Ascending aorta (tissue), 2 donors: Measurements from ENCODE around the gene CAMK4. TPM values are rescaled to one million over a fixed set of nuclear protein-coding genes. Genes with fewer than 3 reads are reported as not detected.

Experiments
- DNase-seq, 2 donors: peaks; one replicate each; pipeline ENCODE4 v3.0.0-alpha.2; 2019; ENCODE audit warnings: low spot score in 2 of 2
- H3K27ac ChIP-seq, 2 donors: fragments of 200-600 bp; sonication (generic); one replicate each; pipeline ENCODE4 v1.5.1; 2016 to 2017; ENCODE audit warnings: mild to moderate bottlenecking in 1 of 2
- H3K27me3 ChIP-seq: fragments of 200-600 bp; sonication (generic); one replicate; pipeline ENCODE4 v1.5.1; 2017
- H3K36me3 ChIP-seq, 2 donors: fragments of 200-600 bp; sonication (generic); one replicate each; pipeline ENCODE4 v1.5.1; 2016
- H3K4me1 ChIP-seq, 2 donors: fragments of 200-600 bp; sonication (generic); one replicate each; pipeline ENCODE4 v1.5.1; 2016 to 2017; ENCODE audit warnings: mild to moderate bottlenecking in 1 of 2
- H3K4me3 ChIP-seq, 2 donors: fragments of 200-600 bp; sonication (generic); one replicate each; pipeline ENCODE4 v1.5.1; 2016 to 2017; ENCODE audit warnings: mild to moderate bottlenecking in 1 of 2
- H3K9me3 ChIP-seq, 2 donors: fragments of 200-600 bp; sonication (generic); one replicate each; pipeline ENCODE4 v1.5.1; 2016
- CTCF ChIP-seq, 3 experiments: fragments of 200-600 bp in 2 of 3; fragments of 450-650 bp in 1 of 3; sonication (generic) in 2 of 3; IDR thresholded peaks; one replicate each; pipeline ENCODE4 v1.5.1; 2016 to 2019; ENCODE audit warnings: antibody characterized with exemption in 3 of 3, mild to moderate bottlenecking in 1 of 3, moderate library complexity in 1 of 3
- intact Hi-C: fragments of 100-400 bp; cut with DNase I; formaldehyde crosslinking; loops from one replicate; pipeline ENCODE4 v1.15.1; 2023
- total RNA-seq: library from RNA; depleted of rRNA; stranded (reverse); fragments of >200 nt; gene quantifications from one replicate; pipeline ENCODE4 v1.1.0, GENCODE V29; 2016

CAMK4 gene
- total RNA-seq, 1 donor from 2014 or later, result under 0.01 TPM

- Histone ChIP-seq H3K27ac (peak overlapping the region; percentile 86 to 89), H3K4me1 (peaks cover 0 to 2% of the 10 kb centered on the region in 2 donors), H3K27me3 (no peaks in the 10 kb centered on the region), H3K36me3 (no peaks in the 10 kb centered on the region), H3K4me3 (peak overlapping the region; percentile 89 to 90), H3K9me3 (no peaks in the 10 kb centered on the region)
- TF ChIP-seq CTCF (IDR thresholded peaks at IDR 0.05), result no peak
- DNase-seq, result no peak
- intact Hi-C loops, result loop anchor here (2.0 to 10.0 kb wide), 3 partner anchors 244 to 778 kb away; partner anchors contain the start of genes NREP, SLC25A46 and WDR36
Observed at GRCh38 chr5:111513131-111513520, 288.9 kb downstream of the CAMK4 start.

- Histone ChIP-seq H3K9me3 (no peaks in the 10 kb centered on the region), H3K27ac (peak overlapping the region in 1 of 2 donors; percentile 89), H3K27me3 (no peaks in the 10 kb centered on the region), H3K36me3 (no peaks in the 10 kb centered on the region), H3K4me3 (no peak overlapping the region), H3K4me1 (peaks cover 0 to 2% of the 10 kb centered on the region in 2 donors)
- no peak for DNase-seq
- intact Hi-C loops, result loop anchor here (2.0 to 10.0 kb wide), 3 partner anchors 19 to 779 kb away; partner anchors contain the start of genes NREP and SLC25A46
- TF ChIP-seq CTCF (IDR thresholded peaks at IDR 0.05), result no peak
Observed at GRCh38 chr5:111514087-111514486, 289.9 kb downstream of the CAMK4 start.

GRCh38 chr5:111517853-111518501 is 293.8 kb downstream of the CAMK4 start:
- H3K27ac ChIP-seq, result no peak overlapping the region
- TF ChIP-seq CTCF (IDR thresholded peaks at IDR 0.05), result no peak
- intact Hi-C loops, result loop anchor here (10.0 kb wide), 1 partner anchor 783 kb away; the partner anchor contains the start of gene SLC25A46
- no peaks in the 10 kb centered on the region for H3K36me3 ChIP-seq
- DNase-seq, result no peak
- H3K4me3 ChIP-seq, result no peak overlapping the region
- peaks cover 0 to 2% of the 10 kb centered on the region in 2 donors for H3K4me1 ChIP-seq
- no peaks in the 10 kb centered on the region for H3K9me3 ChIP-seq
- no peaks in the 10 kb centered on the region for H3K27me3 ChIP-seq

- no peaks in the 10 kb centered on the region for H3K9me3 ChIP-seq
- DNase-seq, result no peak
- intact Hi-C loops, result loop anchor here (10.0 kb wide), 1 partner anchor 784 kb away; the partner anchor contains the start of gene SLC25A46
- no peak for TF ChIP-seq CTCF (IDR thresholded peaks at IDR 0.05)
- H3K36me3 ChIP-seq, result no peaks in the 10 kb centered on the region
- H3K4me3 ChIP-seq, result no peak overlapping the region
- no peak overlapping the region for H3K27ac ChIP-seq
- peaks cover 0 to 2% of the 10 kb centered on the region in 2 donors for H3K4me1 ChIP-seq
- no peaks in the 10 kb centered on the region for H3K27me3 ChIP-seq
Observed at GRCh38 chr5:111518777-111519176, 294.6 kb downstream of the CAMK4 start.

GRCh38 chr5:111520908-111521307 is 296.7 kb downstream of the CAMK4 start:
- no peak overlapping the region for H3K4me3 ChIP-seq
- no peaks in the 10 kb centered on the region for H3K27me3 ChIP-seq
- DNase-seq, result no peak
- no peak for TF ChIP-seq CTCF (IDR thresholded peaks at IDR 0.05)
- intact Hi-C loops, result no loop called here
- no peaks in the 10 kb centered on the region for H3K9me3 ChIP-seq
- no peaks in the 10 kb centered on the region for H3K36me3 ChIP-seq
- no peaks in the 10 kb centered on the region for H3K4me1 ChIP-seq
- H3K27ac ChIP-seq, result no peak overlapping the region
